H1 (cell line): ENCODE data around the gene FLRT2. TPM values are rescaled to one million over a fixed set of nuclear protein-coding genes. Genes with fewer than 3 reads are reported as not detected.

ENCODE experiments used
- ATF2 ChIP-seq: IDR thresholded peaks from 2 replicates; pipeline ENCODE4 v1.6.1; 2012; ENCODE audit warnings: low read length, inconsistent platforms
- FOSL1 ChIP-seq: IDR thresholded peaks from 2 replicates; pipeline ENCODE4 v1.6.1; 2011; ENCODE audit warnings: mild to moderate bottlenecking, low read depth, low read length, moderate library complexity; ENCODE audit not compliant: insufficient read depth
- HDAC2 ChIP-seq, 2 experiments: fragments of 300-600 bp in 1 of 2; sonication (generic) in 1 of 2; IDR thresholded peaks; 2 replicates each; pipeline ENCODE4 v1.6.1; 2011 to 2012; ENCODE audit warnings: low read depth in 2 of 2, low read length in 2 of 2, mild to moderate bottlenecking in 2 of 2, moderate library complexity in 2 of 2, borderline replicate concordance in 1 of 2, inconsistent platforms in 1 of 2
- HDAC6 ChIP-seq: IDR thresholded peaks from one replicate; pipeline ENCODE4 v1.7.1; 2012; ENCODE audit warnings: low read depth, mild to moderate bottlenecking, inconsistent platforms, low read length, moderate library complexity
- polyA plus RNA-seq, 7 experiments: library from polyadenylated mRNA; depleted of rRNA in 3 of 7; stranded (reverse) in 5 of 7; unstranded in 2 of 7; fragments of >200 nt in 5 of 7; fragments of 200-250 nt in 2 of 7; gene quantifications; 1 replicate in 5 of 7; 2 replicates in 1 of 7; 4 replicates in 1 of 7; pipeline versions ENCODE4 v1.2.1 to v1.2.3, GENCODE V29; 2011 to 2013; ENCODE audit warnings: missing spikeins in 2 of 7, mixed read lengths in 2 of 7
- total RNA-seq: library from RNA; stranded (reverse); fragmentation: NEBNext Ultra II Directional; extraction: Animal tissue kit (Norgen Biotek cat#: 25700); gene quantifications from 2 replicates; pipeline ENCODE4 v1.2.1, GENCODE V29; 2021

Gene FLRT2
- total and polyA plus RNA-seq, 2 of the 8 experiments (the other 6 are each of a cell fraction or from before 2014, with no cell fraction given): 2.4 to 6.9 TPM

GRCh38 chr14:85528080-85528896, 1.7 kb upstream of the FLRT2 start (continued):
- no peak for TF ChIP-seq ATF2
- no peak for TF ChIP-seq HDAC2 (IDR thresholded peaks at IDR 0.05; ENCODE audit: borderline replicate concordance in 1 of 2, low read depth in 2 of 2, low read length in 2 of 2)
- no peak for TF ChIP-seq FOSL1
- no peak for TF ChIP-seq HDAC6
